GM20431 (cell line): ENCODE measurements around the gene RGSL1.

ENCODE experiments used
- in situ Hi-C: fragments of 300-500 bp; cut with MseI, MboI; formaldehyde crosslinking; loops from one replicate; pipeline ENCODE4 v1.15.0; 2020; ENCODE audit warnings: low sequenced_read_pairs; ENCODE audit not compliant: unreplicated experiment

Gene RGSL1

GRCh38 chr1:182586380-182586779 lies 136.4 kb downstream of the RGSL1 start:
- in situ Hi-C loops: no loop called here

GRCh38 chr1:182587093-182587492 lies 137.1 kb downstream of the RGSL1 start:
- in situ Hi-C loops: no loop called here

- in situ Hi-C loops: no loop called here
Measured at GRCh38 chr1:182587666-182588499, 137.9 kb downstream of the RGSL1 start.

- in situ Hi-C loops: no loop called here
Measured at GRCh38 chr1:182588500-182589396, 138.8 kb downstream of the RGSL1 start, which contains the start of gene RNASEL. Gene RNASEL, minus strand, starts transcription at chr1:182589256. Its CDS starts 2,450 bp downstream, at chr1:182586806.

GRCh38 chr1:182589520-182589919 lies 139.6 kb downstream of the RGSL1 start:
- in situ Hi-C loops: no loop called here

- in situ Hi-C loops: no loop called here
Measured at GRCh38 chr1:182589931-182590330, 140.0 kb downstream of the RGSL1 start.

GRCh38 chr1:182595641-182596240 lies 145.8 kb downstream of the RGSL1 start:
- in situ Hi-C loops: no loop called here

- in situ Hi-C loops: no loop called here
Measured at GRCh38 chr1:182596934-182597333, 147.0 kb downstream of the RGSL1 start.

- in situ Hi-C loops: no loop called here
Measured at GRCh38 chr1:182598296-182598695, 148.3 kb downstream of the RGSL1 start.

- in situ Hi-C loops: no loop called here
Measured at GRCh38 chr1:182599339-182599738, 149.4 kb downstream of the RGSL1 start.

GRCh38 chr1:182600036-182600713 lies 150.2 kb downstream of the RGSL1 start:
- in situ Hi-C loops: loop anchor here (5.0 kb wide), 1 partner anchor 182 kb away; no protein-coding TSS in a partner anchor

GRCh38 chr1:182600745-182601415 lies 150.9 kb downstream of the RGSL1 start:
- in situ Hi-C loops: loop anchor here (5.0 kb wide), 1 partner anchor 181 kb away; no protein-coding TSS in a partner anchor

GRCh38 chr1:182601416-182601786 lies 151.5 kb downstream of the RGSL1 start:
- in situ Hi-C loops: loop anchor here (5.0 kb wide), 1 partner anchor 181 kb away; no protein-coding TSS in a partner anchor

GRCh38 chr1:182601913-182602312 lies 152.0 kb downstream of the RGSL1 start:
- in situ Hi-C loops: loop anchor here (5.0 kb wide), 1 partner anchor 180 kb away; no protein-coding TSS in a partner anchor

GRCh38 chr1:182602935-182603645 lies 153.1 kb downstream of the RGSL1 start:
- in situ Hi-C loops: loop anchor here (5.0 kb wide), 1 partner anchor 179 kb away; no protein-coding TSS in a partner anchor

GRCh38 chr1:182603646-182604174 lies 153.8 kb downstream of the RGSL1 start:
- in situ Hi-C loops: loop anchor here (5.0 kb wide), 1 partner anchor 179 kb away; no protein-coding TSS in a partner anchor

- in situ Hi-C loops: loop anchor here (5.0 kb wide), 1 partner anchor 178 kb away; no protein-coding TSS in a partner anchor
Measured at GRCh38 chr1:182604175-182605164, 154.5 kb downstream of the RGSL1 start, which contains the start of gene RGS16. Gene RGS16, minus strand, starts transcription at chr1:182604389. Its CDS starts 130 bp downstream, at chr1:182604259.
